ENCODE data around the gene ZFAND2B.

DNA sequence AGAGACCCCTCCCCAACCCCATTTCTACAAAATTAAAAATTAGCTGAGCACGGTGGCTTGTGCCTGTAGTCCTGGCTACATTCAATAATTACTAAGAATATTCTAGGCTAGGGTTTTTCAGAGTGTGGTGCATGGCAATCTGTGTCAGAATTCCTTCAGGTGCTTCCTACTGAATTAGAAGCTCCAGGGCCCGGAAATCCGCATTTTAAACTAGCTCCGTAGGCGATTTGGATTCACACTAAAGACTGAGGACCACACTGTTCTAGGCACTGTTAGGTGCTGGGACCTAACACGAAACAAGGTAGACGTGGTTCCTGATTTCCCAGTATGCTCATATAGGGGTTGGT, 628 bp upstream of the ZFAND2B start:
- TF ChIP-seq CTCF (optimal IDR thresholded peaks at IDR 0.05 in 1 of 3, IDR thresholded peaks at IDR 0.05 in 1 of 3, conservative IDR thresholded peaks at IDR 0.05 in 1 of 3; ENCODE audit: extremely low read depth in 1 of 3, insufficient read depth in 2 of 3, low read length in 3 of 3) = no peak
- no peak for TF ChIP-seq EZH2 (IDR thresholded peaks at IDR 0.05; ENCODE audit: low read length)
